DND-41 (cell line): Measurements from ENCODE around the gene ETF1.

ENCODE experiments used
- CTCF ChIP-seq: IDR thresholded peaks from 2 replicates; pipeline ENCODE4 v1.5.1; 2012; ENCODE audit warnings: borderline replicate concordance, low read length, moderate library complexity, mild to moderate bottlenecking; ENCODE audit not compliant: poor library complexity, severe bottlenecking; ENCODE audit errors: extremely low read depth
- EZH2 ChIP-seq: IDR thresholded peaks from 3 replicates; pipeline ENCODE4 v1.6.1; 2012; ENCODE audit warnings: borderline replicate concordance, low read depth, mild to moderate bottlenecking, moderate library complexity, low read length, inconsistent platforms; ENCODE audit not compliant: severe bottlenecking

- no peak for TF ChIP-seq CTCF
- TF ChIP-seq EZH2, result no peak
Measured at GRCh38 chr5:138457531-138458275, 85.3 kb downstream of the ETF1 start.
